Mammary epithelial cell (primary cell): ENCODE measurements around the gene ABHD16A.

Experiments used
- CTCF ChIP-seq, 2 donors: IDR thresholded peaks in 1 of 2; conservative IDR thresholded peaks in 1 of 2; 2 replicates each; pipeline ENCODE4 v1.5.1; 2011 to 2012; ENCODE audit warnings: inconsistent platforms in 2 of 2, low read length in 2 of 2, mild to moderate bottlenecking in 2 of 2, control low read depth in 1 of 2, low read depth in 1 of 2; ENCODE audit not compliant: insufficient read depth in 1 of 2; ENCODE audit errors: extremely low read depth in 1 of 2
- EZH2 ChIP-seq: IDR thresholded peaks from 2 replicates; pipeline ENCODE4 v1.6.1; 2012; ENCODE audit warnings: low read length, inconsistent platforms, borderline replicate concordance

- TF ChIP-seq CTCF (conservative IDR thresholded peaks at IDR 0.05 in 1 of 2, IDR thresholded peaks at IDR 0.05 in 1 of 2; ENCODE audit: extremely low read depth in 1 of 2, insufficient read depth in 1 of 2, low read depth in 1 of 2, low read length in 2 of 2) (peak in 1 of 2 donors; percentile 6), EZH2 (no peak)
Measured at GRCh38 chr6:31729979-31730630, 27.0 kb upstream of the ABHD16A start.
